HuH-7.5 (cell line): Measurements from ENCODE around the gene WIZ.

Experiments
- DNase-seq: peaks from one replicate; pipeline ENCODE4 v3.0.0; 2011; ENCODE audit warnings: low spot score

WIZ gene

GRCh38 chr19:15378534-15379082 lies 71.1 kb downstream of the WIZ start:
- DNase-seq = peak; percentile 79

- no peak for DNase-seq
These were observed 74.8 kb downstream of the WIZ start for GRCh38 chr19:15374796-15375440.

GRCh38 chr19:15374105-15374651 lies 75.6 kb downstream of the WIZ start:
- DNase-seq = no peak

GRCh38 chr19:15373644-15374043 lies 76.1 kb downstream of the WIZ start:
- no peak for DNase-seq

GRCh38 chr19:15372891-15373301 lies 76.9 kb downstream of the WIZ start:
- DNase-seq = no peak

GRCh38 chr19:15372470-15372869 lies 77.3 kb downstream of the WIZ start:
- no peak for DNase-seq

- DNase-seq = no peak
These were observed 77.9 kb downstream of the WIZ start for GRCh38 chr19:15371786-15372380.

- no peak for DNase-seq
These were observed 78.6 kb downstream of the WIZ start for GRCh38 chr19:15371119-15371518.
